MM.1S (cell line): ENCODE measurements around the gene PRRC1.

Source experiments
- EZH2phosphoT487 ChIP-seq: fragments of 300-600 bp; sonication (generic); IDR thresholded peaks from 2 replicates; pipeline ENCODE4 v1.6.1; 2018; ENCODE audit warnings: antibody characterized with exemption, low read length
- TF ChIP-seq, protein P1 (sequence below): fragments of 300-600 bp; sonication (generic); IDR thresholded peaks from 2 replicates; pipeline ENCODE4 v1.5.1; 2016; ENCODE audit warnings: antibody characterized with exemption, low read length, mixed read lengths

GRCh38 chr5:127525181-127525580 lies 7.7 kb downstream of the PRRC1 start:
- TF ChIP-seq, protein P1, sequence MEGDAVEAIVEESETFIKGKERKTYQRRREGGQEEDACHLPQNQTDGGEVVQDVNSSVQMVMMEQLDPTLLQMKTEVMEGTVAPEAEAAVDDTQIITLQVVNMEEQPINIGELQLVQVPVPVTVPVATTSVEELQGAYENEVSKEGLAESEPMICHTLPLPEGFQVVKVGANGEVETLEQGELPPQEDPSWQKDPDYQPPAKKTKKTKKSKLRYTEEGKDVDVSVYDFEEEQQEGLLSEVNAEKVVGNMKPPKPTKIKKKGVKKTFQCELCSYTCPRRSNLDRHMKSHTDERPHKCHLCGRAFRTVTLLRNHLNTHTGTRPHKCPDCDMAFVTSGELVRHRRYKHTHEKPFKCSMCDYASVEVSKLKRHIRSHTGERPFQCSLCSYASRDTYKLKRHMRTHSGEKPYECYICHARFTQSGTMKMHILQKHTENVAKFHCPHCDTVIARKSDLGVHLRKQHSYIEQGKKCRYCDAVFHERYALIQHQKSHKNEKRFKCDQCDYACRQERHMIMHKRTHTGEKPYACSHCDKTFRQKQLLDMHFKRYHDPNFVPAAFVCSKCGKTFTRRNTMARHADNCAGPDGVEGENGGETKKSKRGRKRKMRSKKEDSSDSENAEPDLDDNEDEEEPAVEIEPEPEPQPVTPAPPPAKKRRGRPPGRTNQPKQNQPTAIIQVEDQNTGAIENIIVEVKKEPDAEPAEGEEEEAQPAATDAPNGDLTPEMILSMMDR = no peak
- no peak for TF ChIP-seq EZH2phosphoT487
